A549 (cell line): Measurements from ENCODE around the gene KNOP1. TPM values are rescaled to one million over a fixed set of nuclear protein-coding genes. Genes with fewer than 3 reads are reported as not detected.

ENCODE experiments used
- ATAC-seq, 2 experiments: fragments of 200-7000 bp in 1 of 2; fragments of >200 bp in 1 of 2; cut with Nextera tagmentation in 1 of 2; cut with Tn5 transposase in 1 of 2; 3 replicates each; pipeline versions ENCODE4 v1.8.0 to v1.9.1; 2018 to 2020; ENCODE audit warnings: mild to moderate bottlenecking in 1 of 2, moderate library complexity in 1 of 2
- CTCF ChIA-PET: fragments of 300-600 bp; sonication (Branson Sonifier 250); formaldehyde crosslinking; extraction: SDS; loops from one replicate; lab custom pipeline; 2021; ENCODE audit warnings: antibody characterized with exemption, inconsistent platforms; lab: Yijun Ruan, JAX
- POLR2A ChIA-PET: fragments of 350-600 bp; formaldehyde crosslinking; extraction: SDS; loops from one replicate; lab custom pipeline; 2021; ENCODE audit warnings: antibody characterized with exemption, inconsistent platforms; lab: Yijun Ruan, JAX
- DNase-seq, 2 experiments: peaks; one replicate each; pipeline versions ENCODE4 v3.0.0 to v3.0.0-alpha.2; 2011 to 2016; ENCODE audit warnings: low read depth in 1 of 2, low spot score in 1 of 2
- FAIRE-seq: peaks from 2 replicates; lab custom pipeline; 2011; peaks lifted over from hg19 to GRCh38; lab: Jason Lieb, UNC
- H3K27ac ChIP-seq, 2 experiments: fragments of >200 bp; sonication (Bioruptor Twin); formaldehyde crosslinking; 3 replicates each; pipeline ENCODE4 v1.5.1; 2016 to 2017
- H3K4me1 ChIP-seq: fragments of >200 bp; sonication (Bioruptor Twin); formaldehyde crosslinking; 3 replicates; pipeline ENCODE4 v1.6.1; 2016
- H3K4me2 ChIP-seq: fragments of >200 bp; sonication (Bioruptor Twin); formaldehyde crosslinking; 3 replicates; pipeline ENCODE4 v1.6.1; 2016
- H3K4me3 ChIP-seq: fragments of >200 bp; sonication (Bioruptor Twin); formaldehyde crosslinking; 3 replicates; pipeline ENCODE4 v1.5.1; 2016
- H3K9me3 ChIP-seq: fragments of >200 bp; sonication (Bioruptor Twin); formaldehyde crosslinking; 3 replicates; pipeline ENCODE4 v1.6.1; 2016
- CHD2 ChIP-seq: fragments of 150-350 bp; IDR thresholded peaks from 2 replicates; pipeline ENCODE4 v1.6.1; 2014; ENCODE audit warnings: low read length; ENCODE audit not compliant: partially characterized antibody
- EHMT2 ChIP-seq: fragments of 200-600 bp; sonication (generic); IDR thresholded peaks from 2 replicates; pipeline ENCODE4 v1.6.1; 2016; ENCODE audit warnings: antibody characterized with exemption, low read depth, mild to moderate bottlenecking, moderate library complexity
- EP300 ChIP-seq, 2 experiments: fragments of >200 bp; sonication (Bioruptor Twin); formaldehyde crosslinking; IDR thresholded peaks; 2 replicates in 1 of 2; 3 replicates in 1 of 2; pipeline ENCODE4 v1.6.1; 2016 to 2017
- GATA3 ChIP-seq: IDR thresholded peaks from 2 replicates; pipeline ENCODE4 v1.6.1; 2012; ENCODE audit warnings: borderline replicate concordance
- HDAC2 ChIP-seq: fragments of 200-600 bp; sonication (generic); IDR thresholded peaks from 2 replicates; pipeline ENCODE4 v1.6.1; 2016
- HEYL ChIP-seq: fragments of 250-450 bp; sonication (Bioruptor Pico); IDR thresholded peaks from 2 replicates; pipeline ENCODE4 v1.8.0; 2021; ENCODE audit warnings: mild to moderate bottlenecking, moderate library complexity
- HOXB13 ChIP-seq: fragments of 250-450 bp; sonication (Bioruptor Pico); IDR thresholded peaks from 2 replicates; pipeline ENCODE4 v1.5.0; 2020; ENCODE audit warnings: low read depth, mild to moderate bottlenecking, moderate library complexity
- MAFK ChIP-seq: fragments of 450-650 bp; IDR thresholded peaks from 2 replicates; pipeline ENCODE4 v1.6.1; 2014; ENCODE audit not compliant: partially characterized antibody
- MYC ChIP-seq: IDR thresholded peaks from 2 replicates; pipeline ENCODE4 v1.6.1; 2012; ENCODE audit warnings: mild to moderate bottlenecking, inconsistent platforms, low read length, improper control_type of control experiment, borderline replicate concordance
- NPAS2 ChIP-seq: fragments of 250-450 bp; sonication (Bioruptor Pico); IDR thresholded peaks from 2 replicates; pipeline ENCODE4 v1.8.0; 2022; ENCODE audit warnings: mild to moderate bottlenecking, moderate library complexity, borderline replicate concordance
- PHF8 ChIP-seq: fragments of 200-600 bp; sonication (generic); IDR thresholded peaks from 2 replicates; pipeline ENCODE4 v1.6.1; 2016; ENCODE audit warnings: low read depth, mild to moderate bottlenecking, antibody characterized with exemption, moderate library complexity, borderline replicate concordance
- POLR2A ChIP-seq: IDR thresholded peaks from 2 replicates; pipeline ENCODE4 v1.6.1; 2012; ENCODE audit warnings: mild to moderate bottlenecking, low read length
- POLR2AphosphoS2 ChIP-seq: conservative IDR thresholded peaks from 2 replicates; pipeline ENCODE4 v1.6.1; 2012; ENCODE audit warnings: low read length, improper control_type of control experiment, inconsistent platforms
- RAD21 ChIP-seq, 2 experiments: fragments of >200 bp in 1 of 2; sonication (Bioruptor Twin) in 1 of 2; formaldehyde crosslinking in 1 of 2; IDR thresholded peaks in 1 of 2; conservative IDR thresholded peaks in 1 of 2; 2 replicates in 1 of 2; 3 replicates in 1 of 2; pipeline ENCODE4 v1.6.1; 2012 to 2018; ENCODE audit warnings: inconsistent platforms in 1 of 2
- RCOR1 ChIP-seq: fragments of 150-350 bp; IDR thresholded peaks from 2 replicates; pipeline ENCODE4 v1.6.1; 2014; ENCODE audit warnings: antibody characterized with exemption, low read length, low read depth
- RFX5 ChIP-seq: fragments of 450-650 bp; IDR thresholded peaks from 2 replicates; pipeline ENCODE4 v1.7.1; 2014; ENCODE audit warnings: antibody characterized with exemption, mild to moderate bottlenecking, moderate library complexity
- RNF2 ChIP-seq: fragments of 200-600 bp; sonication (generic); IDR thresholded peaks from 2 replicates; pipeline ENCODE4 v1.6.1; 2016; ENCODE audit warnings: low read depth, mild to moderate bottlenecking, antibody characterized with exemption, moderate library complexity, borderline replicate concordance
- TP53 ChIP-seq: fragments of 250-450 bp; sonication (Bioruptor Pico); IDR thresholded peaks from 2 replicates; pipeline ENCODE4 v1.5.0; 2021; ENCODE audit warnings: mild to moderate bottlenecking, moderate library complexity
- ZC3H11A ChIP-seq: fragments of 450-650 bp; IDR thresholded peaks from 2 replicates; pipeline ENCODE4 v1.6.1; 2014; ENCODE audit warnings: antibody characterized with exemption, mild to moderate bottlenecking
- WGBS: methylation state at CpG from one replicate; pipeline ENCODE4 v1.1.6; 2017; ENCODE audit errors: missing lambda C conversion rate; 5-methylcytosine and 5-hydroxymethylcytosine counted together
- polyA plus RNA-seq, 4 experiments: library from polyadenylated mRNA; depleted of rRNA in 3 of 4; stranded (reverse); fragments of >200 nt; fragmentation: RNase III in 1 of 4; extraction: RNeasy Plus Mini Kit Qiagen cat#74134 plus additional on column Dnase treatment in 1 of 4; gene quantifications; 2 replicates in 3 of 4; 3 replicates in 1 of 4; pipeline ENCODE4 v1.2.3, GENCODE V29; 2011 to 2017
- TF ChIP-seq, protein P1 (sequence below): fragments of >200 bp; sonication (Bioruptor Twin); formaldehyde crosslinking; IDR thresholded peaks from 3 replicates; pipeline ENCODE4 v1.5.1; 2016
- TF ChIP-seq, protein P2 (sequence below): fragments of >200 bp; sonication (Bioruptor Twin); formaldehyde crosslinking; IDR thresholded peaks from 2 replicates; pipeline ENCODE4 v1.6.1; 2016
- TF ChIP-seq, protein P3 (sequence below): fragments of 200-600 bp; sonication (generic); IDR thresholded peaks from 2 replicates; pipeline ENCODE4 v1.6.1; 2016; ENCODE audit warnings: antibody characterized with exemption, mild to moderate bottlenecking, moderate library complexity
- TF ChIP-seq, protein P4 (sequence below): IDR thresholded peaks from 2 replicates; pipeline ENCODE4 v1.6.1; 2012

The KNOP1 gene
- polyA plus RNA-seq, 2 of the 4 experiments (the other 2 are of a cell fraction): 38.2 to 44.8 TPM

DNA sequence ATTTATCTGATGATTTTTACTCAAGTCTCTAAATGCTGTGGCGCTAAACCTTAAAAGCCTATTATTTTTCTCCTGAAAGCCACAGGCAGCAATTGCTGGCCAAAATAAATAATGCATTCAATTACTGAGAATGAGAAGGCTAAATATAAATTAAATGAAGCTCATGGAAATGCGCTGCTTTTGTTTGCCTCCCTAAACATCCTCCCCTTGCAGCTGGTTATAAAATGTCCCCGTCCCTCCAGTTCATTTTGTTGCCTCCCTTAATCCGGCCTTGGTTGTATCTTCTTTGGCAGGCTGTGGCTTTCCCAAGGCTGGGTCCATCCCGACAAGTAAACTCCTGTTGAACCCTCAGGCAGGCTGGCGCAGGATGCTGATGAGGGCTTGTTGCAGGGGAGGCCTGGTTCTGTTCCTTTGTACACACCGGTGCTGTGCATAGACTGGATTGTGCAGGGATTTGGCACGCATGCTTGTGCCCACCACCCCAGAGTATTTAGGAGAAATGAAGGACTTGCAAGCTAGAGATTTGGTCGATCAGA is 62.7 kb downstream of the KNOP1 start:
- TF ChIP-seq, protein P1, sequence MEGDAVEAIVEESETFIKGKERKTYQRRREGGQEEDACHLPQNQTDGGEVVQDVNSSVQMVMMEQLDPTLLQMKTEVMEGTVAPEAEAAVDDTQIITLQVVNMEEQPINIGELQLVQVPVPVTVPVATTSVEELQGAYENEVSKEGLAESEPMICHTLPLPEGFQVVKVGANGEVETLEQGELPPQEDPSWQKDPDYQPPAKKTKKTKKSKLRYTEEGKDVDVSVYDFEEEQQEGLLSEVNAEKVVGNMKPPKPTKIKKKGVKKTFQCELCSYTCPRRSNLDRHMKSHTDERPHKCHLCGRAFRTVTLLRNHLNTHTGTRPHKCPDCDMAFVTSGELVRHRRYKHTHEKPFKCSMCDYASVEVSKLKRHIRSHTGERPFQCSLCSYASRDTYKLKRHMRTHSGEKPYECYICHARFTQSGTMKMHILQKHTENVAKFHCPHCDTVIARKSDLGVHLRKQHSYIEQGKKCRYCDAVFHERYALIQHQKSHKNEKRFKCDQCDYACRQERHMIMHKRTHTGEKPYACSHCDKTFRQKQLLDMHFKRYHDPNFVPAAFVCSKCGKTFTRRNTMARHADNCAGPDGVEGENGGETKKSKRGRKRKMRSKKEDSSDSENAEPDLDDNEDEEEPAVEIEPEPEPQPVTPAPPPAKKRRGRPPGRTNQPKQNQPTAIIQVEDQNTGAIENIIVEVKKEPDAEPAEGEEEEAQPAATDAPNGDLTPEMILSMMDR: no peak
- TF ChIP-seq, protein P2, sequence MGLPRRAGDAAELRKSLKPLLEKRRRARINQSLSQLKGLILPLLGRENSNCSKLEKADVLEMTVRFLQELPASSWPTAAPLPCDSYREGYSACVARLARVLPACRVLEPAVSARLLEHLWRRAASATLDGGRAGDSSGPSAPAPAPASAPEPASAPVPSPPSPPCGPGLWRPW: no peak
- TF ChIP-seq HDAC2: no peak
- TF ChIP-seq NPAS2 (CRISPR knock-in tag): no peak
- no peak for TF ChIP-seq TP53 (CRISPR knock-in tag)
- TF ChIP-seq RFX5: no peak
- TF ChIP-seq HEYL: no peak
- no peak for TF ChIP-seq EP300 (IDR thresholded peaks at IDR 0.05)
- no peak for TF ChIP-seq POLR2AphosphoS2
- TF ChIP-seq, protein P3, sequence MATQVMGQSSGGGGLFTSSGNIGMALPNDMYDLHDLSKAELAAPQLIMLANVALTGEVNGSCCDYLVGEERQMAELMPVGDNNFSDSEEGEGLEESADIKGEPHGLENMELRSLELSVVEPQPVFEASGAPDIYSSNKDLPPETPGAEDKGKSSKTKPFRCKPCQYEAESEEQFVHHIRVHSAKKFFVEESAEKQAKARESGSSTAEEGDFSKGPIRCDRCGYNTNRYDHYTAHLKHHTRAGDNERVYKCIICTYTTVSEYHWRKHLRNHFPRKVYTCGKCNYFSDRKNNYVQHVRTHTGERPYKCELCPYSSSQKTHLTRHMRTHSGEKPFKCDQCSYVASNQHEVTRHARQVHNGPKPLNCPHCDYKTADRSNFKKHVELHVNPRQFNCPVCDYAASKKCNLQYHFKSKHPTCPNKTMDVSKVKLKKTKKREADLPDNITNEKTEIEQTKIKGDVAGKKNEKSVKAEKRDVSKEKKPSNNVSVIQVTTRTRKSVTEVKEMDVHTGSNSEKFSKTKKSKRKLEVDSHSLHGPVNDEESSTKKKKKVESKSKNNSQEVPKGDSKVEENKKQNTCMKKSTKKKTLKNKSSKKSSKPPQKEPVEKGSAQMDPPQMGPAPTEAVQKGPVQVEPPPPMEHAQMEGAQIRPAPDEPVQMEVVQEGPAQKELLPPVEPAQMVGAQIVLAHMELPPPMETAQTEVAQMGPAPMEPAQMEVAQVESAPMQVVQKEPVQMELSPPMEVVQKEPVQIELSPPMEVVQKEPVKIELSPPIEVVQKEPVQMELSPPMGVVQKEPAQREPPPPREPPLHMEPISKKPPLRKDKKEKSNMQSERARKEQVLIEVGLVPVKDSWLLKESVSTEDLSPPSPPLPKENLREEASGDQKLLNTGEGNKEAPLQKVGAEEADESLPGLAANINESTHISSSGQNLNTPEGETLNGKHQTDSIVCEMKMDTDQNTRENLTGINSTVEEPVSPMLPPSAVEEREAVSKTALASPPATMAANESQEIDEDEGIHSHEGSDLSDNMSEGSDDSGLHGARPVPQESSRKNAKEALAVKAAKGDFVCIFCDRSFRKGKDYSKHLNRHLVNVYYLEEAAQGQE: no peak
- no peak for TF ChIP-seq RCOR1
- TF ChIP-seq CHD2: no peak
- TF ChIP-seq MAFK: no peak
- no peak for TF ChIP-seq RNF2
- 89% methylated on average over 9 of the region's 9 CpGs for WGBS
- H3K9me3 ChIP-seq: no peaks in the 10 kb centered on the region

DNA sequence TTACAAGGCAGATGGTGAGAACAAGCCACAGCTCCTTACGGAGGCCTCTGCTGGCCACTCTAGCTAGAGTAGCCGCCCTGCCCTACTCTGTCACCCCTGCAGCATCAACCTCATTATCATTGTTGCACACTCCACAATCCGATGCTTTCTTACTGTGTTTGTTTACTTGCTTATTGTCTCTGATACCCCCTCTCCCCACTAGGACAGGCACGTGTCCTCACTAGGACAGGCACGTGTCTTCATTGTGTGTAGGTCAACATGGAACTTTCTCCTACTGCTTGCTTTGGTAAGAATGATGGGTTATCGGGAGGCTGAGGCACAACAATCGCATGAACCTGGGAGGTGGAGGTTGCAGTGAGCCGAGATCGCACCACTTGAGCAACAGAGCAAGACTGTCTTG is 63.9 kb downstream of the KNOP1 start:
- H3K9me3 ChIP-seq: no peaks in the 10 kb centered on the region
- H3K4me3 ChIP-seq: no peak overlapping the region
- H3K27ac ChIP-seq: no peak overlapping the region
- WGBS: 88% methylated on average over 9 of the region's 9 CpGs
- FAIRE-seq (no peak), DNase-seq (no peak)
- H3K4me1 ChIP-seq: no peaks in the 10 kb centered on the region
- POLR2A ChIA-PET: no interaction called here
- H3K4me2 ChIP-seq: no peak overlapping the region
- TF ChIP-seq GATA3 (no peak), PHF8 (no peak), HOXB13 (CRISPR knock-in tag) (no peak), CHD2 (no peak), ZC3H11A (no peak), EHMT2 (no peak), MYC (no peak), POLR2A (no peak), RAD21 (conservative IDR thresholded peaks at IDR 0.05 in 1 of 2, IDR thresholded peaks at IDR 0.05 in 1 of 2) (no peak)
- TF ChIP-seq, protein P4, sequence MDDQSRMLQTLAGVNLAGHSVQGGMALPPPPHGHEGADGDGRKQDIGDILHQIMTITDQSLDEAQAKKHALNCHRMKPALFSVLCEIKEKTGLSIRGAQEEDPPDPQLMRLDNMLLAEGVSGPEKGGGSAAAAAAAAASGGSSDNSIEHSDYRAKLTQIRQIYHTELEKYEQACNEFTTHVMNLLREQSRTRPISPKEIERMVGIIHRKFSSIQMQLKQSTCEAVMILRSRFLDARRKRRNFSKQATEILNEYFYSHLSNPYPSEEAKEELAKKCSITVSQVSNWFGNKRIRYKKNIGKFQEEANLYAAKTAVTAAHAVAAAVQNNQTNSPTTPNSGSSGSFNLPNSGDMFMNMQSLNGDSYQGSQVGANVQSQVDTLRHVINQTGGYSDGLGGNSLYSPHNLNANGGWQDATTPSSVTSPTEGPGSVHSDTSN: no peak
- TF ChIP-seq, protein P1: no peak
- TF ChIP-seq, all 56 proteins: peak for 0
- no peak for ATAC-seq
- CTCF ChIA-PET: interaction anchor here (1.4 to 1.7 kb wide), 3 partner anchors 12 to 232 kb away, joined by 3 to 5 read pairs (median 5); no protein-coding TSS in a partner anchor

More for the DNA sequence above, 62.7 kb downstream of the KNOP1 start:
- CTCF ChIA-PET: interaction anchor here (0.8 to 1.7 kb wide), 3 partner anchors 10 to 54 kb away, joined by 3 to 5 read pairs (median 3); no protein-coding TSS in a partner anchor
- no peak overlapping the region for H3K27ac ChIP-seq
- FAIRE-seq (no peak), DNase-seq (no peak), ATAC-seq (no peak)
- POLR2A ChIA-PET: interaction anchor here (0.7 kb wide), 1 partner anchor 1152 kb away, joined by 5 read pairs; no protein-coding TSS in a partner anchor
- no peak overlapping the region for H3K4me2 ChIP-seq
- H3K4me1 ChIP-seq: no peaks in the 10 kb centered on the region
- no peak overlapping the region for H3K4me3 ChIP-seq
